DOHH2 (cell line): ENCODE results near the gene CCBE1.

Experiments used
- H3F3A ChIP-seq: fragments of 200-600 bp; sonication (generic), shearing (Covaris generic); 2 replicates; pipeline ENCODE4 v1.6.0; 2016; ENCODE audit warnings: antibody characterized with exemption, mild to moderate bottlenecking; ENCODE audit not compliant: control insufficient read depth, insufficient read depth
- H3K27ac ChIP-seq: fragments of 200-600 bp; sonication (generic); 2 replicates; pipeline ENCODE4 v1.5.1; 2014; ENCODE audit warnings: low read depth, mild to moderate bottlenecking, low read length, moderate library complexity
- H3K27me3 ChIP-seq: fragments of 200-600 bp; sonication (generic); 2 replicates; pipeline ENCODE4 v1.6.1; 2014; ENCODE audit warnings: mild to moderate bottlenecking, low read length, mixed read lengths; ENCODE audit not compliant: control insufficient read depth
- H3K36me3 ChIP-seq: fragments of 200-600 bp; sonication (generic); 2 replicates; pipeline ENCODE4 v1.6.1; 2014; ENCODE audit warnings: mild to moderate bottlenecking, low read length, moderate library complexity, mixed read lengths; ENCODE audit not compliant: control insufficient read depth
- H3K4me1 ChIP-seq: fragments of 200-600 bp; sonication (generic); 2 replicates; pipeline ENCODE4 v1.6.1; 2014; ENCODE audit warnings: mild to moderate bottlenecking, low read length, mixed read lengths; ENCODE audit not compliant: control insufficient read depth
- H3K4me2 ChIP-seq: fragments of 200-600 bp; sonication (generic); 2 replicates; pipeline ENCODE4 v1.6.0; 2014; ENCODE audit warnings: mild to moderate bottlenecking, low read length, moderate library complexity
- H3K4me3 ChIP-seq: fragments of 200-600 bp; sonication (generic); 2 replicates; pipeline ENCODE4 v1.5.1; 2014; ENCODE audit warnings: mild to moderate bottlenecking, low read length, mixed read lengths
- H3K79me2 ChIP-seq: fragments of 200-600 bp; sonication (generic); 2 replicates; pipeline ENCODE4 v1.6.1; 2014; ENCODE audit warnings: mild to moderate bottlenecking, low read length, mixed read lengths; ENCODE audit not compliant: control insufficient read depth
- H3K9me2 ChIP-seq: fragments of 200-600 bp; sonication (generic); replicated peaks from 2 replicates; pipeline ENCODE4 v1.6.1; 2014; ENCODE audit warnings: mild to moderate bottlenecking, low read length, mixed read lengths; ENCODE audit not compliant: control insufficient read depth
- H3K9me3 ChIP-seq: fragments of 200-600 bp; sonication (generic); 2 replicates; pipeline ENCODE4 v1.6.1; 2014; ENCODE audit warnings: antibody characterized with exemption, low read length, mixed read lengths; ENCODE audit not compliant: control insufficient read depth, insufficient read depth
- H4K20me1 ChIP-seq: fragments of 200-600 bp; sonication (generic); 2 replicates; pipeline ENCODE4 v1.6.0; 2014; ENCODE audit warnings: low read depth, mild to moderate bottlenecking, antibody characterized with exemption, low read length, moderate library complexity; ENCODE audit not compliant: control insufficient read depth, insufficient read depth
- CTCF ChIP-seq: fragments of 200-600 bp; sonication (generic); IDR thresholded peaks from one replicate; pipeline ENCODE4 v1.5.1; 2014; ENCODE audit warnings: antibody characterized with exemption, mild to moderate bottlenecking, low read depth, low read length; ENCODE audit not compliant: poor library complexity, severe bottlenecking
- EZH2phosphoT487 ChIP-seq: fragments of 200-600 bp; sonication (generic); IDR thresholded peaks from 2 replicates; pipeline ENCODE4 v1.6.1; 2017; ENCODE audit warnings: borderline replicate concordance, mild to moderate bottlenecking, antibody characterized with exemption, low read length, moderate library complexity, mixed read lengths

The CCBE1 gene

GRCh38 chr18:59478591-59478990 is 218.6 kb downstream of the CCBE1 start:
- no peaks in the 10 kb centered on the region for H3K4me1 ChIP-seq
- no peaks in the 10 kb centered on the region for H3K79me2 ChIP-seq
- H3F3A ChIP-seq: no peaks in the 10 kb centered on the region
- H3K9me2 ChIP-seq: no peaks in the 10 kb centered on the region
- no peak for TF ChIP-seq CTCF
- TF ChIP-seq EZH2phosphoT487: no peak
- no peaks in the 10 kb centered on the region for H3K9me3 ChIP-seq
- H3K27ac ChIP-seq: no peak overlapping the region
- no peaks in the 10 kb centered on the region for H4K20me1 ChIP-seq
- no peak overlapping the region for H3K4me3 ChIP-seq
- H3K36me3 ChIP-seq: no peaks in the 10 kb centered on the region
- no peaks in the 10 kb centered on the region for H3K27me3 ChIP-seq
- H3K4me2 ChIP-seq: no peak overlapping the region

GRCh38 chr18:59477849-59478248 is 219.4 kb downstream of the CCBE1 start:
- H3K9me2 ChIP-seq: no peaks in the 10 kb centered on the region
- no peaks in the 10 kb centered on the region for H4K20me1 ChIP-seq
- H3K4me3 ChIP-seq: no peak overlapping the region
- H3K36me3 ChIP-seq: no peaks in the 10 kb centered on the region
- no peaks in the 10 kb centered on the region for H3K9me3 ChIP-seq
- no peaks in the 10 kb centered on the region for H3F3A ChIP-seq
- no peaks in the 10 kb centered on the region for H3K27me3 ChIP-seq
- H3K27ac ChIP-seq: no peak overlapping the region
- no peak for TF ChIP-seq EZH2phosphoT487
- no peak for TF ChIP-seq CTCF
- H3K4me1 ChIP-seq: no peaks in the 10 kb centered on the region
- no peak overlapping the region for H3K4me2 ChIP-seq
- H3K79me2 ChIP-seq: no peaks in the 10 kb centered on the region

- no peak overlapping the region for H3K4me2 ChIP-seq
- H3K27me3 ChIP-seq: no peaks in the 10 kb centered on the region
- TF ChIP-seq EZH2phosphoT487 (no peak), CTCF (no peak)
- H3K36me3 ChIP-seq: no peaks in the 10 kb centered on the region
- no peaks in the 10 kb centered on the region for H3F3A ChIP-seq
- H3K9me3 ChIP-seq: no peaks in the 10 kb centered on the region
- no peaks in the 10 kb centered on the region for H3K9me2 ChIP-seq
- no peaks in the 10 kb centered on the region for H3K79me2 ChIP-seq
- H3K4me1 ChIP-seq: no peaks in the 10 kb centered on the region
- no peak overlapping the region for H3K27ac ChIP-seq
- no peaks in the 10 kb centered on the region for H4K20me1 ChIP-seq
- no peak overlapping the region for H3K4me3 ChIP-seq
These were observed 226.6 kb downstream of the CCBE1 start for GRCh38 chr18:59470561-59471121.
